DND-41 (cell line): ENCODE data around the gene ACTN1.
A peak's percentile ranks its signal among the peaks of the same experiment; 100 is the strongest.
"Not testable (repeated sequence)": the region's sequence is repeated elsewhere in the genome, so short reads cannot be mapped to it uniquely, and the experiment has no call there.

ENCODE experiments used
- ATAC-seq: fragments of 200-7000 bp; cut with Tn5 transposase; 3 replicates; pipeline ENCODE4 v1.9.1; 2021; ENCODE audit warnings: low read depth; ENCODE audit not compliant: insufficient read depth
- DNase-seq: peaks from one replicate; pipeline ENCODE4 v3.0.0-alpha.2; 2020
- H2AFZ ChIP-seq: 2 replicates; pipeline ENCODE4 v1.6.0; 2012; ENCODE audit warnings: low read depth, low read length
- H3K27ac ChIP-seq: 2 replicates; pipeline ENCODE4 v1.5.1; 2012; ENCODE audit warnings: low read length, inconsistent platforms
- H3K27me3 ChIP-seq: fragments of 200-600 bp; sonication (generic); 2 replicates; pipeline ENCODE4 v1.6.0; 2012; ENCODE audit warnings: low read length, mild to moderate bottlenecking, inconsistent platforms; ENCODE audit not compliant: insufficient read depth, poor library complexity
- H3K36me3 ChIP-seq: 2 replicates; pipeline ENCODE4 v1.5.1; 2012; ENCODE audit warnings: low read length, inconsistent platforms; ENCODE audit not compliant: insufficient read depth
- H3K4me1 ChIP-seq: 2 replicates; pipeline ENCODE4 v1.5.1; 2012; ENCODE audit warnings: mild to moderate bottlenecking, low read length; ENCODE audit not compliant: insufficient read depth
- H3K4me2 ChIP-seq: 2 replicates; pipeline ENCODE4 v1.6.0; 2012; ENCODE audit warnings: mild to moderate bottlenecking, moderate library complexity, low read length, inconsistent platforms; ENCODE audit not compliant: insufficient read depth
- H3K4me3 ChIP-seq, 2 experiments: fragments of 200-600 bp in 1 of 2; shearing (Covaris generic) in 1 of 2; 2 replicates each; pipeline ENCODE4 v1.5.1; 2012 to 2016; ENCODE audit warnings: inconsistent platforms in 2 of 2, low read length in 2 of 2, mild to moderate bottlenecking in 2 of 2, low read depth in 1 of 2, moderate library complexity in 1 of 2
- H3K79me2 ChIP-seq: 2 replicates; pipeline ENCODE4 v1.6.0; 2012; ENCODE audit warnings: low read length, inconsistent platforms; ENCODE audit not compliant: insufficient read depth
- H3K9ac ChIP-seq: 2 replicates; pipeline ENCODE4 v1.6.0; 2012; ENCODE audit warnings: low read depth, mild to moderate bottlenecking, inconsistent platforms, low read length, moderate library complexity
- H3K9me3 ChIP-seq: 2 replicates; pipeline ENCODE4 v1.5.1; 2012; ENCODE audit warnings: low read length, moderate library complexity, mild to moderate bottlenecking, inconsistent platforms; ENCODE audit not compliant: insufficient read depth, severe bottlenecking
- H4K20me1 ChIP-seq: 2 replicates; pipeline ENCODE4 v1.6.0; 2012; ENCODE audit warnings: low read length; ENCODE audit not compliant: insufficient read depth
- CTCF ChIP-seq: IDR thresholded peaks from 2 replicates; pipeline ENCODE4 v1.5.1; 2012; ENCODE audit warnings: borderline replicate concordance, low read length, moderate library complexity, mild to moderate bottlenecking; ENCODE audit not compliant: poor library complexity, severe bottlenecking; ENCODE audit errors: extremely low read depth
- EZH2 ChIP-seq: IDR thresholded peaks from 3 replicates; pipeline ENCODE4 v1.6.1; 2012; ENCODE audit warnings: borderline replicate concordance, low read depth, mild to moderate bottlenecking, moderate library complexity, low read length, inconsistent platforms; ENCODE audit not compliant: severe bottlenecking

ACTN1 gene

GRCh38 chr14:68979021-68979721 lies at the start of gene ACTN1:
TSS of gene ACTN1 (minus strand) at chr14:68979302. CDS start at chr14:68979056, 246 bp downstream.
- peak within 1 kb of the TSS; percentile 76 for H3K4me2 ChIP-seq
- H3K36me3 ChIP-seq, result peaks cover 27% of the 10 kb centered on the region
- H3K4me1 ChIP-seq, result peaks cover 30% of the 10 kb centered on the region
- H3K27me3 ChIP-seq, result peaks cover 13% of the 10 kb centered on the region
- peak within 1 kb of the TSS; percentile 70 to 80 for H3K4me3 ChIP-seq
- TF ChIP-seq EZH2, result no peak
- TF ChIP-seq CTCF, result no peak
- H3K9me3 ChIP-seq, result no peaks in the 10 kb centered on the region
- ATAC-seq (peak; percentile 79), DNase-seq (peak; percentile 89)
- H3K27ac ChIP-seq, result peak within 1 kb of the TSS; percentile 82
- H3K79me2 ChIP-seq, result peaks cover 43% of the 10 kb centered on the region
- peak within 1 kb of the TSS; percentile 79 for H2AFZ ChIP-seq
- peaks cover 31% of the 10 kb centered on the region for H4K20me1 ChIP-seq
- H3K9ac ChIP-seq, result peak within 1 kb of the TSS; percentile 90

- no peak overlapping the region for H2AFZ ChIP-seq
- H3K27me3 ChIP-seq, result peaks cover 7% of the 10 kb centered on the region
- H3K4me2 ChIP-seq, result no peak overlapping the region
- TF ChIP-seq CTCF (no peak), EZH2 (no peak)
- no peaks in the 10 kb centered on the region for H3K79me2 ChIP-seq
- H3K9me3 ChIP-seq, result no peaks in the 10 kb centered on the region
- H3K9ac ChIP-seq, result no peak overlapping the region
- H3K36me3 ChIP-seq, result no peaks in the 10 kb centered on the region
- DNase-seq, result no peak
- no peak for ATAC-seq
- no peaks in the 10 kb centered on the region for H4K20me1 ChIP-seq
- H3K4me3 ChIP-seq, result no peak overlapping the region
- H3K27ac ChIP-seq, result no peak overlapping the region
- no peaks in the 10 kb centered on the region for H3K4me1 ChIP-seq
These were observed 48.3 kb upstream of the ACTN1 start for GRCh38 chr14:69027242-69027913.

DNA sequence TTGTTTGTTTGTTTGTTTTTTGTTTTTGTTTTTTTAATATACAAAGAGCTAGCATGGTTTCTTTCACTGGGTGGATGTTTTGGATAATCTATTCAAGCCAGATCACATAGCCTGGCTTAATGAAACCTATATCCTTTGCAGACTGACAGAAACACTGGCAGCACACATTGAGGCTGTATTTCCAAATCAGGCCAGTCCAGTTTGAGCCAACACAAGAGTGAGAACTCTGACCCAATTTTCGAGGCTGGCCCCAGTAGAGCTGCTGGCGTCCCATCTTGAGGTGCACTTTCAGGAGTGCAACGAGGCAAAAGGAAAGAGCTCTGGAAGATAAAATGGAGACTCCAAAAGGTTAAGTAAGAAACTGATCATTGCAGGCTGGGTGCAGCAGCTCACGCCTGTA lies 43.9 kb upstream of the ACTN1 start:
- Histone ChIP-seq H3K4me3 (no peak overlapping the region), H3K79me2 (no peaks in the 10 kb centered on the region), H2AFZ (no peak overlapping the region), H3K9me3 (no peaks in the 10 kb centered on the region), H3K4me1 (no peaks in the 10 kb centered on the region), H3K27me3 (peaks cover 7% of the 10 kb centered on the region), H3K4me2 (no peak overlapping the region), H3K36me3 (no peaks in the 10 kb centered on the region), H3K27ac (no peak overlapping the region), H3K9ac (no peak overlapping the region), H4K20me1 (no peaks in the 10 kb centered on the region)
- DNase-seq (no peak), ATAC-seq (no peak)
- TF ChIP-seq CTCF (no peak), EZH2 (no peak)

DNA sequence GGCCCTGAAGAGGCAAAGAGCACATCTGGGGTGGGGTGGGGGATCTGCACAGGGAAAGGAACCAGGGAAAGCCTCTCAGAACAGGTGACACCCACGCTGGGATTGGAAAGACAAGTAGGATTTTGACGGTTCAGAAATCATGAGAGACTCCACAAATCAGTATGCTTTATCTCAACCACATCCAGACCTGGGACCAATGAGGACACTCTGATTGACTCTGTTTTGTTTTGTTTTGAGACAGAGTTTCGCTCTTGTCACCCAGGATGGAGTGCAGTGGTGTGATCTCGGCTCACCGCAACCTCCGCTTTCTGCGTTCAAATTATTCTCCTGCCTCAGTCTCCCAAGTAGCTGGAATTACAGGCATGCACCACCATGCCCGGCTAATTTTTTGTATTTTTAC lies 43.0 kb upstream of the ACTN1 start:
- H3K4me1 ChIP-seq, H3K79me2 ChIP-seq, H3K9ac ChIP-seq, H3K27me3 ChIP-seq, H3K4me2 ChIP-seq, H3K36me3 ChIP-seq, H3K27ac ChIP-seq, H4K20me1 ChIP-seq, H3K4me3 ChIP-seq, DNase-seq, H3K9me3 ChIP-seq, H2AFZ ChIP-seq, ATAC-seq: not testable (repeated sequence)
